Bronchial epithelial cell (primary cell): Measurements from ENCODE around the gene GRK3. TPM values are rescaled to one million over a fixed set of nuclear protein-coding genes. Genes with fewer than 3 reads are reported as not detected.
A peak's percentile ranks its signal among the peaks of the same experiment; 100 is the strongest.

Experiments
- DNase-seq: peaks from one replicate; pipeline ENCODE4 v3.0.0-alpha.2; 2010; ENCODE audit warnings: low read depth
- FAIRE-seq: peaks from 2 replicates; lab custom pipeline; 2011; peaks lifted over from hg19 to GRCh38; lab: Jason Lieb, UNC
- H3K27me3 ChIP-seq: 2 replicates; pipeline ENCODE4 v1.5.1; 2011; ENCODE audit warnings: low read length; ENCODE audit not compliant: control insufficient read depth, insufficient read depth
- H3K36me3 ChIP-seq: 2 replicates; pipeline ENCODE4 v1.5.1; 2011; ENCODE audit warnings: low read length; ENCODE audit not compliant: control insufficient read depth, insufficient read depth
- H3K4me3 ChIP-seq: 2 replicates; pipeline ENCODE4 v1.5.1; 2011; ENCODE audit warnings: mild to moderate bottlenecking, low read depth, low read length, control low read depth
- CTCF ChIP-seq: IDR thresholded peaks from 2 replicates; pipeline ENCODE4 v1.5.1; 2011; ENCODE audit warnings: mild to moderate bottlenecking, moderate library complexity, low read length, control low read depth, inconsistent platforms; ENCODE audit not compliant: insufficient read depth, severe bottlenecking
- total RNA-seq: library from RNA; depleted of rRNA; stranded (reverse); fragments of >200 nt; gene quantifications from 2 replicates; pipeline ENCODE4 v1.2.1, GENCODE V29; 2014

Gene GRK3
- total RNA-seq, 1 donor from 2014 or later, result 4.2 TPM

DNA sequence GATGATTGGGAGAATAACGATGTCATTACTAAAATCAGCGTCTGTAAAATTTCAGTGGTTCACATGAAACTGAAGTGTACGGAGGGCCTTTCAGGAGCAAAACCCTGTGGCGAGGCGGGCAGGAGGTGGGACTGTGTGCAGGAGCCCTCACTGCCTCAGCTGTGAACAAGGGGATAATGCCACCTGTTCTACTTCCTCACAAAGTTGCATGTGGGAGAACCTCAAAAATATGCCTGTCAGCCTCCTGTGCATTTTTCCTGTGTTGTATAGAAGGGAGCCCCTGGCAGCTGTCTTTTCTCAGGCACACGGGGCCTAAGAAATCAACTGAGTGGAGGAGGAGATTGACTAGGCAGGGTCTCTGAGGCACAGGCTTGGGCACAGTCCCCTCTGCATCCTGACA is 134.5 kb downstream of the GRK3 start:
- Histone ChIP-seq H3K27me3 (no peaks in the 10 kb centered on the region), H3K4me3 (no peak overlapping the region), H3K36me3 (no peaks in the 10 kb centered on the region)
- DNase-seq (no peak), FAIRE-seq (no peak)
- TF ChIP-seq CTCF, result no peak

GRCh38 chr22:25701056-25701780 is 136.7 kb downstream of the GRK3 start:
- Histone ChIP-seq H3K27me3 (no peaks in the 10 kb centered on the region), H3K4me3 (no peak overlapping the region), H3K36me3 (no peaks in the 10 kb centered on the region)
- FAIRE-seq (no peak), DNase-seq (no peak)
- no peak for TF ChIP-seq CTCF

DNA sequence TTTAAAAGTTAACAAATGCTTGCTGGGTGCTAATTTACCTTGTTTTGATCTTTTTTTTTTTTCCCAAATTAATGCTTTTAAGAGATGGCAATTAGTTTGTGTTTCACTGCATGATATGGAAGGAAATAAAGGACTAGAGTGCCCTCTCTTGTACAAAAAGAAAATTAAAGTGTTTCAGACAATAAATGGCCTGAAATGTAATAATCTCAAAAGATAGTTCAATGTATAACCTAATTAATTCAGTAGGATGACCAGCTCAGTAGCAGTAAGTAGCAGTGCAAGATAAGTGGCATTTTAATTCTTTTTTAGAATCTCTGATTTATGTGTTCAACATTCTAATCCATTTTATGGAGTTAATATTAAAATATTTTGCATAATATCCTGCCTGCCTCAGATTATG is 137.6 kb downstream of the GRK3 start:
- Histone ChIP-seq H3K27me3 (no peaks in the 10 kb centered on the region), H3K4me3 (no peak overlapping the region), H3K36me3 (no peaks in the 10 kb centered on the region)
- DNase-seq (peak; percentile 44), FAIRE-seq (no peak)
- peak; percentile 13 for TF ChIP-seq CTCF

DNA sequence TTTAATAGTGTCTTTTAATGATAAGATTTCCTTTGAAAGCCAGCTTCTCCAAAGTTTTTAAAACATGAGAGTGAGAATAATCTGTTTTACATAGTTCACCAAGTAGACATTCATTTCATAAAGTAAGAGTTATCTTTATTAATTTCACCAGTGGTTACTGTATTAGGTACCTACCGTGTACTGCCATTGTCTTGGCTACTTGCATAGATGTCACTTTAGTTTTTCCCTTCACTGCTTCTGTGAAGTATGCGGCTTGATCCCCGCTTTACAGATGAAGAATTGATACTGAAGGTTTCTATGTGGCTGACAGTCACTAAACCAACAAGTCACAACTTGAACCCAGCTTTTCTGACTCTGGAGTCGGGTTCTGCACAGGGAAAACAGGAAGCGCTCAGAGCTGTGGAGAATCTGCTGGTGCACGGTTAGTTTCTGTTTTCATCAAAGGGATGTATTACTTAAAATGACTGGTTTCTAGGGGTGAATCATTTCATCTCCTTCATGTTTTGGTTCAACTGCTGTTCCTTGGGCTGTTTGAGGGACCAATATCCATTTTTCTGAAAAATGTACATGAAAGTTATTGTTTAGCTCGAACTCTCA is 138.2 kb downstream of the GRK3 start:
- Histone ChIP-seq H3K36me3 (no peaks in the 10 kb centered on the region), H3K4me3 (no peak overlapping the region), H3K27me3 (no peaks in the 10 kb centered on the region)
- peak; percentile 79 for DNase-seq
- TF ChIP-seq CTCF, result no peak
- no peak for FAIRE-seq

- DNase-seq (no peak), FAIRE-seq (no peak)
- Histone ChIP-seq H3K36me3 (no peaks in the 10 kb centered on the region), H3K27me3 (no peaks in the 10 kb centered on the region), H3K4me3 (no peak overlapping the region)
- TF ChIP-seq CTCF, result no peak
Observed at GRCh38 chr22:25704701-25705100, 140.2 kb downstream of the GRK3 start.
